GM12874 (cell line): ENCODE measurements around the gene OSBPL9.

Experiments used
- TF ChIP-seq, protein P1 (sequence below): IDR thresholded peaks from 2 replicates; pipeline ENCODE4 v1.5.1; 2011; ENCODE audit warnings: low read depth, mild to moderate bottlenecking, control low read depth, low read length, moderate library complexity; ENCODE audit not compliant: insufficient read depth

Gene OSBPL9

GRCh38 chr1:51679435-51679834, 62.5 kb downstream of the OSBPL9 start:
- TF ChIP-seq, protein P1, sequence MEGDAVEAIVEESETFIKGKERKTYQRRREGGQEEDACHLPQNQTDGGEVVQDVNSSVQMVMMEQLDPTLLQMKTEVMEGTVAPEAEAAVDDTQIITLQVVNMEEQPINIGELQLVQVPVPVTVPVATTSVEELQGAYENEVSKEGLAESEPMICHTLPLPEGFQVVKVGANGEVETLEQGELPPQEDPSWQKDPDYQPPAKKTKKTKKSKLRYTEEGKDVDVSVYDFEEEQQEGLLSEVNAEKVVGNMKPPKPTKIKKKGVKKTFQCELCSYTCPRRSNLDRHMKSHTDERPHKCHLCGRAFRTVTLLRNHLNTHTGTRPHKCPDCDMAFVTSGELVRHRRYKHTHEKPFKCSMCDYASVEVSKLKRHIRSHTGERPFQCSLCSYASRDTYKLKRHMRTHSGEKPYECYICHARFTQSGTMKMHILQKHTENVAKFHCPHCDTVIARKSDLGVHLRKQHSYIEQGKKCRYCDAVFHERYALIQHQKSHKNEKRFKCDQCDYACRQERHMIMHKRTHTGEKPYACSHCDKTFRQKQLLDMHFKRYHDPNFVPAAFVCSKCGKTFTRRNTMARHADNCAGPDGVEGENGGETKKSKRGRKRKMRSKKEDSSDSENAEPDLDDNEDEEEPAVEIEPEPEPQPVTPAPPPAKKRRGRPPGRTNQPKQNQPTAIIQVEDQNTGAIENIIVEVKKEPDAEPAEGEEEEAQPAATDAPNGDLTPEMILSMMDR, result no peak

DNA sequence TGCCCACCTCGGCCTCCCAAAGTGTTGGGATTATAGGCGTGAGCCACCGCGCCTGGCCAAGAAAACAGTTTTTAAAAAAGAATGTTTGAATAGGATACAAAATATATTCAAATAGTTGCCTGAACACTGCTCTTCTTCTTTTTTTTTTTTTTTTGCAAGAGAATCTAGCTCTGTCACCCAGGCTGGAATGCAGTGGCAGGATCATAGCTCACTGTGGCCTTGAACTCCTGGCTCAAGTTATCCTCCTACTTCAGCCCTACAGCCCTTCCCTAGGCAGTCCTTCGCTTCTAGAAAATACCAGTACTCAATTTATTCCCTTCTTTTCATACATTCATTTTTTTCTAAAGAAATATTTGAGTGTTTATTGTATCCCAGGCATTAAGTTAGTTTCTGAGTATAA, 67.9 kb downstream of the OSBPL9 start:
- TF ChIP-seq, protein P1, result no peak

DNA sequence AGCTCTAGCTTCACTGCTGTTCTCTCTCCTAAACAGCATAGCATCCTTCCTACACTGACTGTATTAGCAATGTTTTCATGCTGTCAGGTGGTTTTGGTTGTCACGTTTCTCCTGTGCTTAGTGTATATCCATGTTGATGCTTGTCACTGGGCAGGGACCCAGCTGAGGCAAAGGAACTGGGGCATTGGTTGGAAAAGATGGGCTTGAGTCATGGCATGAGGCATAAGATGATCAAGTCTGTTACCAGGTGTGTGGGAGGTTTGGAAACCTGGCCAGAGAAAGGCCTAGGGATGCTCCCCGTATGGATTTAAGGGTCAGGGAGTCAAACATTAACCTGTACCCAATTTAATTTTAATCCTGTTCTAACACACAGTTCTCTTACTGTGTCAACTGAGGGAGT, 69.6 kb downstream of the OSBPL9 start:
- TF ChIP-seq, protein P1, result no peak

DNA sequence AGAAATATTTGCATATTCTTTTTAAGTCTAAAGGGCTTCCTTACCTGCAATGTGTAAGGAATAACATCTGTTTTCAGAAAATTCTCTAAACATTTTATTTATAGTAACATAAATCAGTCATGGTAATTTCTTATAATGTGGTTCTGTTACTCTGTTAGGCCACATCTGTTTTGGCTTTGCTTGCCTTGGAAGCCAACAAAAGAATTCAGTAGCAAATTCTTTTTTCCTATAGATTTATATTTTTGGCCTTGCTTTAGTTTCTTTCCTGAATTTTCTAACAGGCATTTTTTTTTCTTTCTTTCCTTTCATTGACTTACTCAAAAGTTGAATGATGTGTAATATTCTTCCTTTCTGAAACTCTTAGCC, 72.2 kb downstream of the OSBPL9 start:
- TF ChIP-seq, protein P1, result no peak

DNA sequence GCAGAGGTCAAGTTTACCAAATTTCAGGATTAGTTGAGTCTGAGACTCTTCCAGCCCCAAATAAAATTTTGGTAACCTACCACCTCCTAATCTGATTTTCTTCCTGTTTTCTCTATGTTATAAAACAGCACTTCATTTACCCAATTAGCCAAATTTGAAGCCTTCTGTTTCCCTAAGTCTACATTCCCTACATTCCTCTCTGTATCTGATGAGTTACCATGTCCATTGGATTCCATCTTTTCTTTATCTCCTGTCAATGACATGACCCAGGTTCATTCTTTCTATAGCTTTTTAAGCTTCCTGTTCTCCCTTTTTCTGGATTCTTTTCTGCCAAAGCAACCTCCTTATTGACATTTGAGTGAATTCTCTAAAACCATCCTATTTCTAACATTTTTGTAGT, 72.8 kb downstream of the OSBPL9 start:
- TF ChIP-seq, protein P1, result no peak

- TF ChIP-seq, protein P1, result no peak
These were observed 73.5 kb downstream of the OSBPL9 start for GRCh38 chr1:51690285-51690961.

GRCh38 chr1:51691920-51692319, 75.0 kb downstream of the OSBPL9 start:
- TF ChIP-seq, protein P1, result no peak
